NCI-H748 (cell line): ENCODE measurements around the gene KIAA0825.
"Not testable (repeated sequence)": the region's sequence is repeated elsewhere in the genome, so short reads cannot be mapped to it uniquely, and the experiment has no call there.

Source experiments
- DNase-seq: peaks from one replicate; lab custom pipeline; 2025; ENCODE audit not compliant: unreplicated experiment; lab: John Stamatoyannopoulos, UW

The KIAA0825 gene

GRCh38 chr5:94376672-94377345, 241.6 kb downstream of the KIAA0825 start:
- peak; percentile 98 for DNase-seq

- peak; percentile 64 for DNase-seq
Measured at GRCh38 chr5:94375801-94376200, 242.6 kb downstream of the KIAA0825 start.

GRCh38 chr5:94374336-94374735, 244.1 kb downstream of the KIAA0825 start:
- no peak for DNase-seq

- DNase-seq: no peak
Measured at GRCh38 chr5:94367900-94368299, 250.5 kb downstream of the KIAA0825 start.

- no peak for DNase-seq
Measured at GRCh38 chr5:94366811-94367210, 251.6 kb downstream of the KIAA0825 start.

- DNase-seq: peak; percentile 7
Measured at GRCh38 chr5:94362857-94363256, 255.5 kb downstream of the KIAA0825 start.

GRCh38 chr5:94361832-94362796, 256.3 kb downstream of the KIAA0825 start:
- DNase-seq: no peak

- DNase-seq: no peak
Measured at GRCh38 chr5:94361161-94361560, 257.2 kb downstream of the KIAA0825 start.

- no peak for DNase-seq
Measured at GRCh38 chr5:94360382-94361130, 257.8 kb downstream of the KIAA0825 start.

- DNase-seq: no peak
Measured at GRCh38 chr5:94359880-94360279, 258.5 kb downstream of the KIAA0825 start.

GRCh38 chr5:94355811-94356210, 262.6 kb downstream of the KIAA0825 start:
- DNase-seq: no peak

- DNase-seq: not testable (repeated sequence)
Measured at GRCh38 chr5:94354837-94355485, 263.4 kb downstream of the KIAA0825 start.

GRCh38 chr5:94353605-94354004, 264.8 kb downstream of the KIAA0825 start:
- DNase-seq: no peak

- no peak for DNase-seq
Measured at GRCh38 chr5:94347130-94347529, 271.3 kb downstream of the KIAA0825 start.

GRCh38 chr5:94345257-94345656, 273.1 kb downstream of the KIAA0825 start:
- DNase-seq: no peak

GRCh38 chr5:94337617-94338016, 280.8 kb downstream of the KIAA0825 start:
- no peak for DNase-seq

- no peak for DNase-seq
Measured at GRCh38 chr5:94335936-94336335, 282.5 kb downstream of the KIAA0825 start.

- DNase-seq: peak; percentile 28
Measured at GRCh38 chr5:94329115-94329514, 289.3 kb downstream of the KIAA0825 start.

GRCh38 chr5:94326586-94326985, 291.8 kb downstream of the KIAA0825 start:
- no peak for DNase-seq

- no peak for DNase-seq
Measured at GRCh38 chr5:94316916-94317838, 301.2 kb downstream of the KIAA0825 start.
